ENCODE results near the gene DUSP12. TPM values are rescaled to one million over a fixed set of nuclear protein-coding genes. Genes with fewer than 3 reads are reported as not detected.

The DUSP12 gene
- total and polyA plus RNA-seq, 2 donors (not counting 3 experiments of a cell fraction or from before 2014, with no cell fraction given): 26.8 to 31.6 TPM

DNA sequence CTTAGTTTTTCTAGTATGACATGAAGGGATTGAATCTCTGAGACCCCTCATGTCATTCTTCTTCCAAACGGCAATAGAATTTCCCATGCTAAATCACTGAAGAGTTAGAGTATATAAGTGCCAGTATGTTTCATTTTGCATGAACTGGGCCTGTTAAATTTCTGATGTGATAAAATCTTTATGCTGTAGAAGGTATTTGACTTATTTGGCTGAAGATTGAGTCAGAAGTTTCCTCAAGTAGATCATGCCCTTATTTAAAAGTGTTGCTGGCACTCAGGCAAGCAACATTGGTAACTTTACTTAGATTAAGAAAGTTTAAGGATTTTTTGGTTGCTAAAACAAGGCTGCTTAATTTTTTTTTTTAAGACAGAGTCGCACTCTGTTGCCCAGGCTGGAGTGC is 29.8 kb downstream of the DUSP12 start:
- Histone ChIP-seq H3K27ac (ENCODE audit: insufficient read depth, low read depth, low read length) (no peak overlapping the region), H3K79me2 (ENCODE audit: control insufficient read depth, insufficient read depth, low read length) (peaks cover 63% of the 10 kb centered on the region), H2AFZ (ENCODE audit: low read depth, low read length) (no peak overlapping the region), H3K9ac (replicated peaks; ENCODE audit: extremely low read depth, insufficient read depth, low read length) (no peak overlapping the region), H3K4me2 (ENCODE audit: insufficient read depth, low read length) (no peak overlapping the region), H3K9me1 (replicated peaks; ENCODE audit: control insufficient read depth, extremely low read depth, insufficient read depth, low read length) (no peaks in the 10 kb centered on the region), H3K4me1 (ENCODE audit: control insufficient read depth, extremely low read depth, insufficient read depth, low read length) (no peaks in the 10 kb centered on the region), H3K27me3 (ENCODE audit: control insufficient read depth in 2 of 2, insufficient read depth in 2 of 2, low read length in 2 of 2) (no peaks in the 10 kb centered on the region), H4K20me1 (replicated peaks; ENCODE audit: control insufficient read depth, extremely low read depth, insufficient read depth, low read length) (peaks cover 5% of the 10 kb centered on the region), H3K4me3 (replicated peaks in 1 of 3; ENCODE audit: insufficient read depth in 1 of 3, low read depth in 1 of 3, low read length in 3 of 3) (no peak overlapping the region), H3K9me3 (replicated peaks; ENCODE audit: control insufficient read depth, insufficient read depth, low read length) (no peaks in the 10 kb centered on the region), H3K36me3 (ENCODE audit: control insufficient read depth in 2 of 2, extremely low read depth in 1 of 2, insufficient read depth in 2 of 2, low read length in 2 of 2) (peaks cover 2 to 8% of the 10 kb centered on the region in 2 experiments)
- BruUV-seq (replicated peaks): no TSS peak
- intact Hi-C loops (cut with micrococcal nuclease) (no loop called here), dilution Hi-C loops (cut with MboI; ENCODE audit: extremely low pct_ligation_motif_present, low sequenced_read_pairs) (no loop called here)
- CTCF ChIA-PET: no interaction called here
- POLR2A ChIA-PET: no interaction called here
- DNase-seq (ENCODE audit: low read depth, low spot score) (no peak), FAIRE-seq (no peak)
- TF ChIP-seq, protein P1, sequence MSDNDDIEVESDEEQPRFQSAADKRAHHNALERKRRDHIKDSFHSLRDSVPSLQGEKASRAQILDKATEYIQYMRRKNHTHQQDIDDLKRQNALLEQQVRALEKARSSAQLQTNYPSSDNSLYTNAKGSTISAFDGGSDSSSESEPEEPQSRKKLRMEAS (IDR thresholded peaks at IDR 0.05; ENCODE audit: insufficient read depth, insufficient read length): no peak
- TF ChIP-seq POLR2A (IDR thresholded peaks at IDR 0.05; ENCODE audit: low read depth, low read length) (no peak), POLR2AphosphoS5 (IDR thresholded peaks at IDR 0.05; ENCODE audit: insufficient read depth, low read depth, low read length) (no peak), GATA2 (IDR thresholded peaks at IDR 0.05; ENCODE audit: insufficient read depth, insufficient read length, low read depth, low read length) (no peak), MYC (IDR thresholded peaks at IDR 0.05; ENCODE audit: low read depth, low read length) (no peak), JUN (IDR thresholded peaks at IDR 0.05; ENCODE audit: borderline replicate concordance, insufficient read depth, insufficient read length, low read depth) (no peak), FOS (IDR thresholded peaks at IDR 0.05; ENCODE audit: borderline replicate concordance, insufficient read depth, low read length) (no peak), EZH2 (IDR thresholded peaks at IDR 0.05; ENCODE audit: borderline replicate concordance, low read depth, low read length, severe bottlenecking) (no peak)
- TF ChIP-seq, protein P2, sequence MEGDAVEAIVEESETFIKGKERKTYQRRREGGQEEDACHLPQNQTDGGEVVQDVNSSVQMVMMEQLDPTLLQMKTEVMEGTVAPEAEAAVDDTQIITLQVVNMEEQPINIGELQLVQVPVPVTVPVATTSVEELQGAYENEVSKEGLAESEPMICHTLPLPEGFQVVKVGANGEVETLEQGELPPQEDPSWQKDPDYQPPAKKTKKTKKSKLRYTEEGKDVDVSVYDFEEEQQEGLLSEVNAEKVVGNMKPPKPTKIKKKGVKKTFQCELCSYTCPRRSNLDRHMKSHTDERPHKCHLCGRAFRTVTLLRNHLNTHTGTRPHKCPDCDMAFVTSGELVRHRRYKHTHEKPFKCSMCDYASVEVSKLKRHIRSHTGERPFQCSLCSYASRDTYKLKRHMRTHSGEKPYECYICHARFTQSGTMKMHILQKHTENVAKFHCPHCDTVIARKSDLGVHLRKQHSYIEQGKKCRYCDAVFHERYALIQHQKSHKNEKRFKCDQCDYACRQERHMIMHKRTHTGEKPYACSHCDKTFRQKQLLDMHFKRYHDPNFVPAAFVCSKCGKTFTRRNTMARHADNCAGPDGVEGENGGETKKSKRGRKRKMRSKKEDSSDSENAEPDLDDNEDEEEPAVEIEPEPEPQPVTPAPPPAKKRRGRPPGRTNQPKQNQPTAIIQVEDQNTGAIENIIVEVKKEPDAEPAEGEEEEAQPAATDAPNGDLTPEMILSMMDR (IDR thresholded peaks at IDR 0.05; ENCODE audit: extremely low read depth in 1 of 2, insufficient read depth in 1 of 2, low read depth in 1 of 2, low read length in 2 of 2): no peak

Measured in endothelial cell of umbilical vein (primary cell).